ENCODE results near the gene IQGAP3.

GRCh38 chr1:156591432-156592157 lies 19.2 kb upstream of the IQGAP3 start, which contains the start of gene NAXE:
- TF ChIP-seq GATA3 (IDR thresholded peaks at IDR 0.05; ENCODE audit: low read depth, low read length): no peak
- TF ChIP-seq GATA2 (IDR thresholded peaks at IDR 0.05; ENCODE audit: low read depth, low read length): no peak; the same call in 1 of the 2 replicates

Measured in SH-SY5Y (cell line).